ENCODE results near the gene INCENP.

GRCh38 chr11:62122076-62122475, 1.7 kb upstream of the INCENP start:
- no peak for TF ChIP-seq ZNF843 (tag by site-specific recombination; IDR thresholded peaks at IDR 0.05)
- TF ChIP-seq SP2 (tag by site-specific recombination; IDR thresholded peaks at IDR 0.05): no peak
- TF ChIP-seq CTCF (tag by site-specific recombination; IDR thresholded peaks at IDR 0.05): 0 out of 2 replicates have a peak, but pooled peaks have one; percentile 18
- no peak for TF ChIP-seq ZNF707 (tag by site-specific recombination; IDR thresholded peaks at IDR 0.05)
- no peak for TF ChIP-seq KLF7 (tag by site-specific recombination; IDR thresholded peaks at IDR 0.05; ENCODE audit: borderline replicate concordance)
- no peak for TF ChIP-seq ZNF639 (tag by site-specific recombination; IDR thresholded peaks at IDR 0.05)
- TF ChIP-seq ZNF121 (tag by site-specific recombination; IDR thresholded peaks at IDR 0.05): no peak
- TF ChIP-seq, protein P1, sequence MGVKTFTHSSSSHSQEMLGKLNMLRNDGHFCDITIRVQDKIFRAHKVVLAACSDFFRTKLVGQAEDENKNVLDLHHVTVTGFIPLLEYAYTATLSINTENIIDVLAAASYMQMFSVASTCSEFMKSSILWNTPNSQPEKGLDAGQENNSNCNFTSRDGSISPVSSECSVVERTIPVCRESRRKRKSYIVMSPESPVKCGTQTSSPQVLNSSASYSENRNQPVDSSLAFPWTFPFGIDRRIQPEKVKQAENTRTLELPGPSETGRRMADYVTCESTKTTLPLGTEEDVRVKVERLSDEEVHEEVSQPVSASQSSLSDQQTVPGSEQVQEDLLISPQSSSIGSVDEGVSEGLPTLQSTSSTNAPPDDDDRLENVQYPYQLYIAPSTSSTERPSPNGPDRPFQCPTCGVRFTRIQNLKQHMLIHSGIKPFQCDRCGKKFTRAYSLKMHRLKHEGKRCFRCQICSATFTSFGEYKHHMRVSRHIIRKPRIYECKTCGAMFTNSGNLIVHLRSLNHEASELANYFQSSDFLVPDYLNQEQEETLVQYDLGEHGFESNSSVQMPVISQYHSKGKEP (tag by site-specific recombination; IDR thresholded peaks at IDR 0.05): no peak
